GM18867 (cell line): ENCODE measurements around the gene PCDH7.

Source experiments
- ATAC-seq: cut with Tn5 transposase; IDR thresholded peaks from one replicate; pipeline ENCODE4 v1.9.1; 2021; ENCODE audit warnings: mild to moderate bottlenecking, moderate library complexity; ENCODE audit not compliant: unreplicated experiment

The PCDH7 gene

GRCh38 chr4:30720021-30720660 is at the start of gene PCDH7:
Gene PCDH7, plus strand, starts transcription at chr4:30720369. Its CDS starts 1,054 bp downstream, at chr4:30721423.
- no peak for ATAC-seq

- no peak for ATAC-seq
Observed at GRCh38 chr4:30671926-30672448, 48.2 kb upstream of the PCDH7 start.

- ATAC-seq: no peak
Observed at GRCh38 chr4:30696191-30696590, 24.0 kb upstream of the PCDH7 start.

GRCh38 chr4:30714408-30715031 is 5.6 kb upstream of the PCDH7 start:
- no peak for ATAC-seq

GRCh38 chr4:30716158-30716557 is 4.0 kb upstream of the PCDH7 start:
- ATAC-seq: peak; percentile 38

GRCh38 chr4:30716681-30717207 is 3.4 kb upstream of the PCDH7 start:
- peak; percentile 36 for ATAC-seq

GRCh38 chr4:30717208-30718020 is 2.8 kb upstream of the PCDH7 start:
- ATAC-seq: peak; percentile 55

- ATAC-seq: no peak
Observed at GRCh38 chr4:30718021-30718542, 2.1 kb upstream of the PCDH7 start.

GRCh38 chr4:30718641-30719453 is 1.3 kb upstream of the PCDH7 start:
- ATAC-seq: no peak

GRCh38 chr4:30719454-30720020 is 632 bp upstream of the PCDH7 start:
- no peak for ATAC-seq

GRCh38 chr4:30720661-30721184 is 554 bp downstream of the PCDH7 start:
- no peak for ATAC-seq

- ATAC-seq: no peak
Observed at GRCh38 chr4:30721185-30722091, 1.3 kb downstream of the PCDH7 start.

GRCh38 chr4:30722092-30722358 is 1.9 kb downstream of the PCDH7 start:
- no peak for ATAC-seq

- no peak for ATAC-seq
Observed at GRCh38 chr4:30722359-30723200, 2.4 kb downstream of the PCDH7 start.

GRCh38 chr4:30723201-30723955 is 3.2 kb downstream of the PCDH7 start:
- ATAC-seq: no peak

GRCh38 chr4:30724247-30724646 is 4.1 kb downstream of the PCDH7 start:
- no peak for ATAC-seq

GRCh38 chr4:30725562-30725961 is 5.4 kb downstream of the PCDH7 start:
- ATAC-seq: no peak
